C4-2B (cell line): ENCODE measurements around the gene BACE1-AS.

Source experiments
- CTCF ChIP-seq: fragments of 450-650 bp; conservative IDR thresholded peaks from 2 replicates; pipeline ENCODE4 v1.5.1; 2017; ENCODE audit warnings: mild to moderate bottlenecking
- ZFX ChIP-seq: fragments of 450-650 bp; IDR thresholded peaks from 2 replicates; pipeline ENCODE4 v1.6.1; 2017

- no peak for TF ChIP-seq CTCF
- TF ChIP-seq ZFX: no peak
Observed at GRCh38 chr11:117300773-117301172, 9.6 kb downstream of the BACE1-AS start.
